ENCODE data around the gene PSD2.

Gene PSD2

GRCh38 chr5:139863361-139863760 is 67.8 kb downstream of the PSD2 start:
- no peak overlapping the region for H2AFZ ChIP-seq (ENCODE audit: low read depth)
- H3K4me3 ChIP-seq (IDR thresholded peaks at IDR 0.05; ENCODE audit: insufficient read depth, low read depth, low read length), result no peak overlapping the region
- H3K27me3 ChIP-seq (ENCODE audit: insufficient read depth, low read depth), result no peaks in the 10 kb centered on the region
- H3K36me3 ChIP-seq (ENCODE audit: insufficient read depth), result no peaks in the 10 kb centered on the region
- no peak overlapping the region for H3K27ac ChIP-seq
- H4K20me1 ChIP-seq (ENCODE audit: insufficient read depth), result no peaks in the 10 kb centered on the region
- no peaks in the 10 kb centered on the region for H3K4me1 ChIP-seq (ENCODE audit: low read depth, poor library complexity, severe bottlenecking)
- H3K9ac ChIP-seq, result no peak overlapping the region
- TF ChIP-seq, protein P1, sequence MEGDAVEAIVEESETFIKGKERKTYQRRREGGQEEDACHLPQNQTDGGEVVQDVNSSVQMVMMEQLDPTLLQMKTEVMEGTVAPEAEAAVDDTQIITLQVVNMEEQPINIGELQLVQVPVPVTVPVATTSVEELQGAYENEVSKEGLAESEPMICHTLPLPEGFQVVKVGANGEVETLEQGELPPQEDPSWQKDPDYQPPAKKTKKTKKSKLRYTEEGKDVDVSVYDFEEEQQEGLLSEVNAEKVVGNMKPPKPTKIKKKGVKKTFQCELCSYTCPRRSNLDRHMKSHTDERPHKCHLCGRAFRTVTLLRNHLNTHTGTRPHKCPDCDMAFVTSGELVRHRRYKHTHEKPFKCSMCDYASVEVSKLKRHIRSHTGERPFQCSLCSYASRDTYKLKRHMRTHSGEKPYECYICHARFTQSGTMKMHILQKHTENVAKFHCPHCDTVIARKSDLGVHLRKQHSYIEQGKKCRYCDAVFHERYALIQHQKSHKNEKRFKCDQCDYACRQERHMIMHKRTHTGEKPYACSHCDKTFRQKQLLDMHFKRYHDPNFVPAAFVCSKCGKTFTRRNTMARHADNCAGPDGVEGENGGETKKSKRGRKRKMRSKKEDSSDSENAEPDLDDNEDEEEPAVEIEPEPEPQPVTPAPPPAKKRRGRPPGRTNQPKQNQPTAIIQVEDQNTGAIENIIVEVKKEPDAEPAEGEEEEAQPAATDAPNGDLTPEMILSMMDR (conservative IDR thresholded peaks at IDR 0.05; ENCODE audit: low read depth, low read length), result no peak
- no peak overlapping the region for H3K4me2 ChIP-seq
- no peaks in the 10 kb centered on the region for H3K79me2 ChIP-seq (ENCODE audit: insufficient read depth, low read depth)

DNA sequence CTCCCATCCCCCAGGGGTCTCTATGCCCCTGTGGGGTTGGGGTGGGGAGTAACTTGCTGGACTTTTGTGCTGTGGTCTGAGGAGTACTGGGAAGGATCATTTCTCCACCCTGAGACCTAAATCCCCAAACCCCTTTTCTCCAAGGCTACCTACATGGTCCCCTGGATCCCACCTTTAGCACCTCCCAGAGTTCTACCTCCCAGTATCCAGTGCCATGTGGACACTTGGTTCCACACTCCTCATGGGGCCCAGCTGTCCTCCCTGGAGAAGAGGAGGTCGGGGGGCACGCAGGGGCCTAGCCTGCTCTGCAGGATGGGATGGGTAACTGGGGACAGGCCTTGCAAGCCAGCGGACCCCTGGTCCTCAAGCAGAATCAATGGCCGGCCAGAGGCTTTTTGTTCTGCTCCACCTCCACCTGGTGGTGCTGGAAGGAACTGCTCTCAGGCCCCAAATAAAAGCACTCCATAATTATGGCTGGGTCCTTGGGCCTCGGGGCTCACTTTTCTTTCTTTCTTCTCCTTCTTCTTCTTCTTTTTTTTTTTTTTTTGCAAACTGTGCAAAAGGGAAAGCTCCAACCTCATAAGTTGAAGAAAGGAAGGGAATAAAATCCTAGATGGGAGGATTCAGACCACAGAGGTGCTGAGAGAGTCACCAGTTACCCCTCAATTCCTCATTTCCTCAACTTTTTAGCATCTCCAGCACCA is 68.4 kb downstream of the PSD2 start:
- Histone ChIP-seq H3K27ac (no peak overlapping the region), H3K4me1 (ENCODE audit: low read depth, poor library complexity, severe bottlenecking) (no peaks in the 10 kb centered on the region), H3K4me3 (IDR thresholded peaks at IDR 0.05; ENCODE audit: insufficient read depth, low read depth, low read length) (no peak overlapping the region), H3K27me3 (ENCODE audit: insufficient read depth, low read depth) (no peaks in the 10 kb centered on the region), H3K9ac (no peak overlapping the region), H2AFZ (ENCODE audit: low read depth) (no peak overlapping the region), H3K4me2 (no peak overlapping the region), H4K20me1 (ENCODE audit: insufficient read depth) (no peaks in the 10 kb centered on the region), H3K79me2 (ENCODE audit: insufficient read depth, low read depth) (no peaks in the 10 kb centered on the region), H3K36me3 (ENCODE audit: insufficient read depth) (no peaks in the 10 kb centered on the region)
- TF ChIP-seq, protein P1 (conservative IDR thresholded peaks at IDR 0.05; ENCODE audit: low read depth, low read length), result peak; percentile 83

DNA sequence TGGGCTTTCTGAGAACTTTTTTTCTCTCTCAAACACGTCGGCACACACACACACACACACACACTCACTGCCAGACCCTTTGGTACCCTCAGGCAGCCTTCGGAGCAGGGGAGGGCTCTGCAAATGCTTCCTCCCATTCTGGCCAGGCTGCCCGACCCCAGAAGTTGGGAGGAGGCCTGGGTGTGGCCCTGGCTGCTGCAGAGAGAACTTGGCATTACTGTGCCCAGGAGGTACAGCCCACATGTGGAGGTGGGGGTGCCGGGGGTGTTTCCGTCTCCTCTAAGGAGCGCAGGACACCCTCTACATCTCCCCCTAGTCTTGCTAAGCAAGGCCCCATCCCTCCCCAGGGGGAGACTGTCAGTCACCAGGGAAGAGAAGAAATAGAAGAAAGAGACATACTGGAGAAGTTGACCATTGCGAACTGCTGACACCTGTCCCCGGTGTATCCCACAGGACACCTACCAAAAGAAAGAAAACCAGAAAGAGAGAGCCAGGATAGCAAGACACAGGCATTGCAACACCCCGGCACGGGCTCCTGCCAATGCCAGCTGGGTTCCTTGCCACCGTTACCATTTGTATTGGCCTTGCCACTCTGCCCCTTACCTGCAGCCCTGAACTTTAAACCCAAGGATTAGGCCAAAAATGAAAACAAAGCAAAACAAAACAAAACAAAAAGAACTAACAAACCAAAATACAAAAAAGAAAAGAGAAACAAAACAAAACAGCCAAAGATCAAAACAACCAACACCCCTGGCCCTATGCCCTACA is 69.3 kb downstream of the PSD2 start:
- Histone ChIP-seq H3K9ac (no peak overlapping the region), H3K79me2 (ENCODE audit: insufficient read depth, low read depth) (no peaks in the 10 kb centered on the region), H4K20me1 (ENCODE audit: insufficient read depth) (no peaks in the 10 kb centered on the region), H3K36me3 (ENCODE audit: insufficient read depth) (no peaks in the 10 kb centered on the region), H3K4me1 (ENCODE audit: low read depth, poor library complexity, severe bottlenecking) (no peaks in the 10 kb centered on the region), H3K27me3 (ENCODE audit: insufficient read depth, low read depth) (no peaks in the 10 kb centered on the region), H2AFZ (ENCODE audit: low read depth) (no peak overlapping the region), H3K27ac (no peak overlapping the region), H3K4me3 (IDR thresholded peaks at IDR 0.05; ENCODE audit: insufficient read depth, low read depth, low read length) (no peak overlapping the region), H3K4me2 (no peak overlapping the region)
- TF ChIP-seq, protein P1 (conservative IDR thresholded peaks at IDR 0.05; ENCODE audit: low read depth, low read length), result no peak

DNA sequence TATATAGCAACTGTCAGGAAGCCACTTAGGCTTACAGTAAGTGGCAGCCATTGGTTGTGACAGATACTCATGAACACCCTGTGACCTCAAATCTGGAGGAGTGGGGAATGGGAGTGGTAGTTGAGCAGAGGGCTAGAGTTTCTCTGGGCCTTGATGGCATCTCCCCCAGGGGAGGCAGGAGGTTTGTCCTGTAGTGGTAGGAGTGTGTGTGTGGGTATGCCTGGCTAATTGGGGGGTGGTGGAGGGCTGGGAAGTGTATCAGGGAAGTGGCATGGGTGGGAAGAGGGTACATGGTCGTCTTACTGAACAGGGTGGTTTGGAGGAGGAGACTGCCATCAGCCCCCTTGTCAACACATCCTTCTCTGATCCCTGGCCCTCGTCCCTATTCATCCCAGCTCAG is 71.5 kb downstream of the PSD2 start:
- no peaks in the 10 kb centered on the region for H3K27me3 ChIP-seq (ENCODE audit: insufficient read depth, low read depth)
- TF ChIP-seq, protein P1 (conservative IDR thresholded peaks at IDR 0.05; ENCODE audit: low read depth, low read length), result no peak
- H3K4me1 ChIP-seq (ENCODE audit: low read depth, poor library complexity, severe bottlenecking), result no peaks in the 10 kb centered on the region
- no peaks in the 10 kb centered on the region for H3K79me2 ChIP-seq (ENCODE audit: insufficient read depth, low read depth)
- no peak overlapping the region for H3K9ac ChIP-seq
- H3K4me2 ChIP-seq, result no peak overlapping the region
- no peak overlapping the region for H3K27ac ChIP-seq
- no peak overlapping the region for H3K4me3 ChIP-seq (IDR thresholded peaks at IDR 0.05; ENCODE audit: insufficient read depth, low read depth, low read length)
- no peaks in the 10 kb centered on the region for H3K36me3 ChIP-seq (ENCODE audit: insufficient read depth)
- no peak overlapping the region for H2AFZ ChIP-seq (ENCODE audit: low read depth)
- H4K20me1 ChIP-seq (ENCODE audit: insufficient read depth), result no peaks in the 10 kb centered on the region

Measured in KMS-11 (cell line).